NCI-H1105 (cell line): ENCODE data around the gene EIF1.
"Not testable (repeated sequence)": the region's sequence is repeated elsewhere in the genome, so short reads cannot be mapped to it uniquely, and the experiment has no call there.

Source experiments
- DNase-seq: peaks from one replicate; lab custom pipeline; 2025; lab: John Stamatoyannopoulos, UW

Gene EIF1

GRCh38 chr17:41678907-41679739 lies 9.6 kb upstream of the EIF1 start:
- DNase-seq = no peak

- DNase-seq = no peak
These were observed 8.8 kb upstream of the EIF1 start for GRCh38 chr17:41679740-41680425.

GRCh38 chr17:41680426-41681040 lies 8.2 kb upstream of the EIF1 start:
- DNase-seq = no peak

- no peak for DNase-seq
These were observed 6.9 kb upstream of the EIF1 start for GRCh38 chr17:41681776-41682175.

- DNase-seq = no peak
These were observed 6.1 kb upstream of the EIF1 start for GRCh38 chr17:41682631-41683030.

GRCh38 chr17:41683441-41684007 lies 5.2 kb upstream of the EIF1 start:
- DNase-seq = no peak

- no peak for DNase-seq
These were observed 4.7 kb upstream of the EIF1 start for GRCh38 chr17:41684035-41684434.

GRCh38 chr17:41685753-41686152 lies 2.9 kb upstream of the EIF1 start:
- DNase-seq = not testable (repeated sequence)

GRCh38 chr17:41686281-41686680 lies 2.4 kb upstream of the EIF1 start:
- no peak for DNase-seq

- peak; percentile 33 for DNase-seq
These were observed 651 bp upstream of the EIF1 start for GRCh38 chr17:41687828-41688640.

GRCh38 chr17:41689497-41690299 lies 1.0 kb downstream of the EIF1 start:
- DNase-seq = no peak

GRCh38 chr17:41690497-41690896 lies 1.8 kb downstream of the EIF1 start:
- DNase-seq = no peak

GRCh38 chr17:41691031-41691777 lies 2.5 kb downstream of the EIF1 start:
- no peak for DNase-seq

- DNase-seq = no peak
These were observed 4.2 kb downstream of the EIF1 start for GRCh38 chr17:41692722-41693521.

GRCh38 chr17:41695134-41695661 lies 6.5 kb downstream of the EIF1 start:
- DNase-seq = no peak

- DNase-seq = peak; percentile 47
These were observed 7.5 kb downstream of the EIF1 start for GRCh38 chr17:41695954-41696757.

GRCh38 chr17:41697122-41697962 lies 8.7 kb downstream of the EIF1 start:
- no peak for DNase-seq
